NCI-H2227 (cell line): Measurements from ENCODE around the gene OLR1.
"Not testable (repeated sequence)": the region's sequence is repeated elsewhere in the genome, so short reads cannot be mapped to it uniquely, and the experiment has no call there.

Source experiments
- DNase-seq: peaks from one replicate; lab custom pipeline; 2025; ENCODE audit not compliant: unreplicated experiment; lab: John Stamatoyannopoulos, UW

Gene OLR1

GRCh38 chr12:10191865-10192264, 19.9 kb upstream of the OLR1 start:
- no peak for DNase-seq

DNA sequence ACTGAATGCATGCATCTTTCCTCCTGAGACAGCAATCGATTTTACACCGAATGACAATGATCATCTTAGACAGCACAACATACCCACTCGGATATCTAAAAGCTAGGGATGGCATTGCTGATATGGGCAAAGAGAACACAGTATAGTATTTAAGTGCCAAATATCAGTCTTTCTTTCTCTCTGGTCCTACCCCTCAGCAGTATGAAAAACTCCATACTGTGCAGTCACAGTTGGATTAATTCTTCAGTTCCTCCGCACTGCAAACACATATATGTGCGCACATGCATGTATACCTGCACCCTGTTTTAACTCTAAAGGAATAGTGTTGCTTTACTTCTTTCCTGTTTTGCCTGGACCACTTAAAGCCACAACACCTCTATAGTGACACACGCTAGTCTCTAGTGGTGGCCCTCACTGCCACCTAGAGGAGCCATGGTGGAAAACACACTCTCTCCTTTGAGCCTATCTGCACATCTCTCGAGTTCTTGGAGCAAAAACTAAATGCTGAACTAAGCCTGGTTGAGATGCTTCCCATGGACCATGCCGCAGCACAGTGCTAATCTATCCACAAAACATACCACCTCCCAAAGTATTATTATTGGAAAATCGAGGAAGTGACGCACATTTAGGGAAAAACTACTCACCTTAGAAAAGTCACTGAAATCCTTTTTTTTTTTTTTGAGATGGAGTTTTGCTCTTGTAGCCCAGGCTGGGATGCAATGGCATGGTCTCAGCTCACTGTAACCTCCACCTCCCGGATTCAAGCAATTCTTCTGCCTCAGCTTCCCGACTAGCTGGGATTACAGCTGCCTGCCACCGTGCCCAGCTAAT, 18.8 kb upstream of the OLR1 start:
- DNase-seq, result peak; percentile 5

GRCh38 chr12:10189653-10190052, 17.7 kb upstream of the OLR1 start:
- DNase-seq, result no peak

- not testable (repeated sequence) for DNase-seq
Observed at GRCh38 chr12:10186958-10187357, 15.0 kb upstream of the OLR1 start.

GRCh38 chr12:10186299-10186698, 14.4 kb upstream of the OLR1 start:
- DNase-seq, result no peak

- no peak for DNase-seq
Observed at GRCh38 chr12:10184261-10184843, 12.4 kb upstream of the OLR1 start.

- DNase-seq, result no peak
Observed at GRCh38 chr12:10182354-10183049, 10.6 kb upstream of the OLR1 start.

- DNase-seq, result no peak
Observed at GRCh38 chr12:10179776-10180181, 7.8 kb upstream of the OLR1 start.

DNA sequence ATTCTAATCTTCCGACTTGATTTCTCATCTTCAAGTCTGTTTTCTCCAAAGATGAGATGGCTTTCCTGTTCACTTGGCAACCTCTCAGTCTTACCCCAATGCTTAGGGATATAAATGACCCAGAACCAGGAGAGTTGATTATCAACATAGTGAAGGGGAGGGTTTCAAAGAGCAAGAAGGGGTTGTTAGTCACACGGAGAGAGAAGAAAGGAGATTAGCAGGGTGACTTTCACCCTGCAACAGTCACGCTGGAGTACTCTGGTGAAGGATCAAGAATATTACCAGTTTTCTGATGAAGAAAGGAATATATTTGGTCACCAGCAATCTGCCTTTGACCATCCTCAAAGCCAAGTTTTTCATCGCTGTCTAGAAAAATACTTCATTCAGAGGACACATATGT, 6.9 kb upstream of the OLR1 start, which contains the start of gene TMEM52B:
TMEM52B (plus strand) TSS at position 212 of the 400 bp plus-strand sequence. CDS start 543 bp downstream, outside the sequence.
- no peak for DNase-seq

- no peak for DNase-seq
Observed at GRCh38 chr12:10175846-10176636, 4.1 kb upstream of the OLR1 start.

DNA sequence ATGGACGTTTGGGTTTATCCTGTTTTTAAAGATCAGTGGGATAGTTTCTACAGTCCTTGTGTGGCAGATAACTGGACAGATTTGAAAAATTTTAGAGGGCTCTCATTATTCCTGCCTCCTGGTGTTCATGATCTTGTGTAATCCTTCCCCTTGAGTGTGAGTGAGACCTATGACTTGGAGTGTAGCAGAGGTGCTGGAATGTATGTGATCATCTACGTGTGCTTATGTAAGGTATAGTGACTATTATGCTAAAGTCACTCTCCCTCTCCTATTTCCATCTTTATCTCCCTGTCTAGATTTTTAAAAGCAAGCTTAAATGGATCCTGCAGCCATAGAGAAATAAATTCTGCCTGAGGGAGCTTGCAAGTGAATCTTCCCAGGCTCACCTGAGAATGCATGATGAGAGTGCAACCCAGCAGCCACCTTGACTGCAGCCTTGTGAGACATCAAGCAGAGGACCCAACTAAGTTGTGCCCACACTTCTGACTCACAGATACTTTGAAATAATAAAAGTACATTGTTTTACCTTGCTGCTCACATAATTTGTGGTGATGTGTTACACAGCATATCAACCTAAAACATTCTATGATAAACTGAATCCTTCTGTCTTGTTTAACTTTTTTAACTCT, 3.2 kb upstream of the OLR1 start:
- DNase-seq, result no peak

DNA sequence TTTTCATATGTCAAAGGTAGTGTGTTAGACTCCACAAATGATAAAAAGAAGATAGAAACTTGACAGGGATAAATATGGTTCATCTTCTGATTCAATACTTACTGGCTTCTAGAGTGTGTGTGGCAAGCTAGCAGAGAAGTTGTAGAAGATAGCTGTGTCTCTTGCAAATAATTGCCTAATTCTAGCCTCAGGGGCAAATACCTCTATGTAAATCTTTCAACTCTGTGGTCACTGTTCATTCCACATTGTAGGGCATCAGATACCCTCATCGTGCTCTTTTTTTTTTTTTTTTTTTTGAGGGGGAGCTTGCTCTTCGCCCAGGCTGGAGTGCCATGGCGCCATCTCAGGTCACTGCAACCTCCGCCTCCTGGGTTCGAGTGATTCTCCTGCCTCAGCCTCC, 1.7 kb downstream of the OLR1 start:
- DNase-seq, result no peak

- DNase-seq, result no peak
Observed at GRCh38 chr12:10169104-10169503, 2.8 kb downstream of the OLR1 start.

DNA sequence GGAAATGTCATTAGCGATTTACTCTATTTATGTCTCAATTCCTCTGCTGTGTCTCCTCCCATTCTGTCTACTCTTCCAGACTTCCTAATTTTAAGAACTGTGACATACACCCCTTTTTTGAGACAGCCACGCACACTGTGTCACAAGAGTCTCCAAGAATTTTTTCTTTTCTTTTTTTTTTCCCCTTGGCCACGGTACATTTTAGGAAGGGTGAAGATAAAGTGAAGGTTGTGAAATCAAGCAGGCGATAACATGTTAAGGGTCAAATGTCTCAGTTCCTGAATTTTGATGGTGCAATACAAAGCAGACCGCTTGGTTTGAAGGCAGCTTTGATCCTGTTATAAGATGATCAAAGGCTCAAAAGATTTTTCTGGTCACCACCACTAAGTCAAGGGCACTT, 4.3 kb downstream of the OLR1 start:
- DNase-seq, result no peak

- DNase-seq, result no peak
Observed at GRCh38 chr12:10165421-10165820, 6.5 kb downstream of the OLR1 start.

- no peak for DNase-seq
Observed at GRCh38 chr12:10163084-10163483, 8.8 kb downstream of the OLR1 start.

- DNase-seq, result no peak
Observed at GRCh38 chr12:10160617-10161385, 11.1 kb downstream of the OLR1 start.

- no peak for DNase-seq
Observed at GRCh38 chr12:10159280-10159679, 12.7 kb downstream of the OLR1 start.

DNA sequence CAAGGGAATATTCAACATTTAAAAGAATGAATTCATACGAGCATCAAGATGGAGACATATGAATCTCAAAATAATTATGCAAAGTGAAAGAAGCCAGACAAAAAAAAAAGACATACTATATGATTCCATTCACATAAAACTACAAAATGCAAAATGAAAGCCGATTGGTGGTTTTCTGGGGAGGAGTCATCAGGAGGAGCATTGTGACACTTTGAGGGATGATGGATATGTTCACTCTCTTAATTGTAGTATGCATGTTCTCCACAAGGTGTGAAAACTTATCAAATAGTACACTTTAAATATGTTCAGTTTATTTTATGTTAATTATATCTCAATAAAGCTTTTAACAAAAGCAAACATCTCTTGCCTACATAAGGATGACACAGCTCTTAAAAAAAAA, 13.5 kb downstream of the OLR1 start:
- no peak for DNase-seq

DNA sequence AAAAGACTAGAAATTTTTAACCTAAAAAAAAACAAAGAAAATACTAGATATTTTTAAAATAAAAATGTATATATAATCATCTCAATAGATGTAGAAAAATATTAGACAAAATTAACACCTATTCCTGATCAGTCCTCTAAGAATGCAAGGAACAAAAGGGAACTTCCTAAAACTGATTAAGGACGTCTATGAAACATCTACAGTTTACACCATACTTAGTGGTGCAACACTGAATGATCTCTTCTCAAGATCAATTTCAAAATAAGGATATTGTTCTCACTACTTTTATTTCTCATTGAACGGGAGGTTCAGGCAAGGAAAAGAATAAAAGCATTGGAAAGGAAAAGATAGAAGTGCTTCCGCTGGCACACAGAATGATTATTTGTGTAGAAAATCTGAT, 16.0 kb downstream of the OLR1 start:
- no peak for DNase-seq
